Endothelial cell (in vitro differentiated cells): ENCODE measurements around the gene CAMSAP1. TPM values are rescaled to one million over a fixed set of nuclear protein-coding genes. Genes with fewer than 3 reads are reported as not detected.

ENCODE experiments used
- DNase-seq: peaks from one replicate; pipeline ENCODE4 v3.0.0; 2021; ENCODE audit warnings: low spot score
- H3K27ac Mint-ChIP-seq: one replicate; pipeline ENCODE4 v1.8.0; 2021; ENCODE audit warnings: mixed read lengths, inconsistent platforms; ENCODE audit not compliant: unreplicated experiment
- H3K27me3 Mint-ChIP-seq: one replicate; pipeline ENCODE4 v1.8.0; 2021; ENCODE audit warnings: mild to moderate bottlenecking, moderate library complexity, mixed read lengths, inconsistent platforms; ENCODE audit not compliant: unreplicated experiment
- H3K36me3 Mint-ChIP-seq: one replicate; pipeline ENCODE4 v1.8.0; 2021; ENCODE audit warnings: mild to moderate bottlenecking, low read depth, mixed read lengths, inconsistent platforms; ENCODE audit not compliant: unreplicated experiment
- H3K4me1 Mint-ChIP-seq: one replicate; pipeline ENCODE4 v1.8.0; 2021; ENCODE audit warnings: mild to moderate bottlenecking, mixed read lengths, inconsistent platforms; ENCODE audit not compliant: unreplicated experiment
- H3K4me3 Mint-ChIP-seq: one replicate; pipeline ENCODE4 v1.8.0; 2021; ENCODE audit warnings: mild to moderate bottlenecking, mixed read lengths, inconsistent platforms; ENCODE audit not compliant: unreplicated experiment
- H3K9me3 Mint-ChIP-seq: one replicate; pipeline ENCODE4 v1.8.0; 2021; ENCODE audit warnings: mixed read lengths, inconsistent platforms; ENCODE audit not compliant: unreplicated experiment
- CTCF ChIP-seq: fragments of 200-600 bp; sonication (generic); IDR thresholded peaks from one replicate; pipeline ENCODE4 v1.5.0; 2021; ENCODE audit warnings: antibody characterized with exemption; ENCODE audit not compliant: unreplicated experiment
- total RNA-seq: library from RNA; stranded (reverse); fragmentation: NEBNext Ultra II Directional; extraction: Animal tissue kit (Norgen Biotek cat#: 25700); gene quantifications from one replicate; pipeline ENCODE4 v1.2.1, GENCODE V29; 2021; ENCODE audit not compliant: unreplicated experiment

The CAMSAP1 gene
- total RNA-seq, 1 donor from 2014 or later, result 44.7 TPM

GRCh38 chr9:135814421-135815095, 92.8 kb downstream of the CAMSAP1 start:
- no peaks in the 10 kb centered on the region for H3K9me3 Mint-ChIP-seq
- H3K27me3 Mint-ChIP-seq, result no peaks in the 10 kb centered on the region
- H3K4me3 Mint-ChIP-seq, result no peak overlapping the region
- peaks cover 5% of the 10 kb centered on the region for H3K4me1 Mint-ChIP-seq
- peaks cover 32% of the 10 kb centered on the region for H3K36me3 Mint-ChIP-seq
- DNase-seq, result no peak
- TF ChIP-seq CTCF, result no peak
- no peak overlapping the region for H3K27ac Mint-ChIP-seq

- H3K4me1 Mint-ChIP-seq, result peaks cover 5% of the 10 kb centered on the region
- peaks cover 28% of the 10 kb centered on the region for H3K36me3 Mint-ChIP-seq
- no peak overlapping the region for H3K27ac Mint-ChIP-seq
- no peaks in the 10 kb centered on the region for H3K27me3 Mint-ChIP-seq
- TF ChIP-seq CTCF, result no peak
- H3K4me3 Mint-ChIP-seq, result no peak overlapping the region
- no peaks in the 10 kb centered on the region for H3K9me3 Mint-ChIP-seq
- no peak for DNase-seq
Measured at GRCh38 chr9:135813671-135814290, 93.6 kb downstream of the CAMSAP1 start.

GRCh38 chr9:135812961-135813360, 94.4 kb downstream of the CAMSAP1 start:
- no peak for TF ChIP-seq CTCF
- H3K27me3 Mint-ChIP-seq, result no peaks in the 10 kb centered on the region
- H3K4me1 Mint-ChIP-seq, result peaks cover 5% of the 10 kb centered on the region
- no peak for DNase-seq
- no peak overlapping the region for H3K27ac Mint-ChIP-seq
- H3K36me3 Mint-ChIP-seq, result peaks cover 28% of the 10 kb centered on the region
- H3K4me3 Mint-ChIP-seq, result no peak overlapping the region
- H3K9me3 Mint-ChIP-seq, result no peaks in the 10 kb centered on the region

GRCh38 chr9:135811801-135812200, 95.5 kb downstream of the CAMSAP1 start:
- H3K4me1 Mint-ChIP-seq, result peaks cover 5% of the 10 kb centered on the region
- TF ChIP-seq CTCF, result no peak
- H3K27ac Mint-ChIP-seq, result no peak overlapping the region
- peaks cover 28% of the 10 kb centered on the region for H3K36me3 Mint-ChIP-seq
- H3K9me3 Mint-ChIP-seq, result no peaks in the 10 kb centered on the region
- peak overlapping the region; percentile 0 for H3K4me3 Mint-ChIP-seq
- DNase-seq, result no peak
- peaks cover 3% of the 10 kb centered on the region for H3K27me3 Mint-ChIP-seq
